Measurements from ENCODE around the gene C4A. TPM values are rescaled to one million over a fixed set of nuclear protein-coding genes. Genes with fewer than 3 reads are reported as not detected.

The C4A gene
- total RNA-seq, 2 experiments from 2014 or later = 3.3 to 5.7 TPM

- no peak overlapping the region for H3K4me3 Mint-ChIP-seq
- no peak for DNase-seq
- POLR2A ChIA-PET = no interaction called here
- peaks cover 29% of the 10 kb centered on the region for H3K4me1 Mint-ChIP-seq
- no peaks in the 10 kb centered on the region for H3K27me3 Mint-ChIP-seq
- CTCF ChIA-PET = no interaction called here
- H3K9me3 Mint-ChIP-seq = no peaks in the 10 kb centered on the region
- no peak overlapping the region for H3K27ac Mint-ChIP-seq
- peaks cover 74% of the 10 kb centered on the region for H3K36me3 Mint-ChIP-seq (ENCODE audit: low read depth)
These were observed 15.4 kb upstream of the C4A start for GRCh38 chr6:31966506-31966905.

GRCh38 chr6:31966997-31967925 is 14.6 kb upstream of the C4A start:
- H3K4me1 Mint-ChIP-seq = peaks cover 26% of the 10 kb centered on the region
- H3K4me3 Mint-ChIP-seq = no peak overlapping the region
- no peaks in the 10 kb centered on the region for H3K27me3 Mint-ChIP-seq
- ChIA-PET POLR2A (no interaction called here), CTCF (no interaction called here)
- no peaks in the 10 kb centered on the region for H3K9me3 Mint-ChIP-seq
- no peak for DNase-seq
- peaks cover 69% of the 10 kb centered on the region for H3K36me3 Mint-ChIP-seq (ENCODE audit: low read depth)
- no peak overlapping the region for H3K27ac Mint-ChIP-seq

DNA sequence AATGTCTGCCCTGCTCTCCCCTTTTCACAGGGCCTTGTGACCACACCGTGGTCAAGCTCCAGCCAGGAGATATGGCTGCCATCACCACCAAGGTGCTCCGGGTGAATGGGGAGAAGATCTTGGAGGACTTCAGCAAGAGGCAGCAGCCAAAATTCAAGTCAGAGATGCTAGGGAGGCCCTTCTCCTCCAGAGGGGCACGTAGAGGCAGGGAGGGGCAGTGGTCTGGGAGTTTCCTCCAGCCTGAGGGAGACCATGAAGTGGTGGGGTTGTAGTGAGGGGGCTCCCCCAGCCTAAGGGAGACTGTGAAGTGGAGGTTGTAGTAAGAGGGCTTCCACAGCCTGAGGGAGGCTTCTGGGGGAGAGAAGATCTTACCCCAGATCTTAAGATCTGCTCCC is 13.9 kb upstream of the C4A start:
- Mint-ChIP-seq H3K27me3 (no peaks in the 10 kb centered on the region), H3K4me1 (peaks cover 32% of the 10 kb centered on the region), H3K4me3 (no peak overlapping the region), H3K9me3 (no peaks in the 10 kb centered on the region), H3K36me3 (ENCODE audit: low read depth) (peaks cover 63% of the 10 kb centered on the region), H3K27ac (no peak overlapping the region)
- ChIA-PET CTCF (no interaction called here), POLR2A (interaction anchor here (8.3 kb wide), 1 partner anchor 8 kb away, joined by 162 read pairs; the partner anchor contains the start of genes NELFE and SKIC2)
- no peak for DNase-seq

- Mint-ChIP-seq H3K9me3 (no peaks in the 10 kb centered on the region), H3K4me3 (no peak overlapping the region), H3K4me1 (peaks cover 36% of the 10 kb centered on the region), H3K36me3 (ENCODE audit: low read depth) (peaks cover 63% of the 10 kb centered on the region), H3K27me3 (no peaks in the 10 kb centered on the region), H3K27ac (no peak overlapping the region)
- DNase-seq = no peak
- POLR2A ChIA-PET = interaction anchor here (8.3 kb wide), 1 partner anchor 8 kb away, joined by 162 read pairs; the partner anchor contains the start of genes NELFE and SKIC2
- CTCF ChIA-PET = no interaction called here
These were observed 13.5 kb upstream of the C4A start for GRCh38 chr6:31968326-31968725.

DNA sequence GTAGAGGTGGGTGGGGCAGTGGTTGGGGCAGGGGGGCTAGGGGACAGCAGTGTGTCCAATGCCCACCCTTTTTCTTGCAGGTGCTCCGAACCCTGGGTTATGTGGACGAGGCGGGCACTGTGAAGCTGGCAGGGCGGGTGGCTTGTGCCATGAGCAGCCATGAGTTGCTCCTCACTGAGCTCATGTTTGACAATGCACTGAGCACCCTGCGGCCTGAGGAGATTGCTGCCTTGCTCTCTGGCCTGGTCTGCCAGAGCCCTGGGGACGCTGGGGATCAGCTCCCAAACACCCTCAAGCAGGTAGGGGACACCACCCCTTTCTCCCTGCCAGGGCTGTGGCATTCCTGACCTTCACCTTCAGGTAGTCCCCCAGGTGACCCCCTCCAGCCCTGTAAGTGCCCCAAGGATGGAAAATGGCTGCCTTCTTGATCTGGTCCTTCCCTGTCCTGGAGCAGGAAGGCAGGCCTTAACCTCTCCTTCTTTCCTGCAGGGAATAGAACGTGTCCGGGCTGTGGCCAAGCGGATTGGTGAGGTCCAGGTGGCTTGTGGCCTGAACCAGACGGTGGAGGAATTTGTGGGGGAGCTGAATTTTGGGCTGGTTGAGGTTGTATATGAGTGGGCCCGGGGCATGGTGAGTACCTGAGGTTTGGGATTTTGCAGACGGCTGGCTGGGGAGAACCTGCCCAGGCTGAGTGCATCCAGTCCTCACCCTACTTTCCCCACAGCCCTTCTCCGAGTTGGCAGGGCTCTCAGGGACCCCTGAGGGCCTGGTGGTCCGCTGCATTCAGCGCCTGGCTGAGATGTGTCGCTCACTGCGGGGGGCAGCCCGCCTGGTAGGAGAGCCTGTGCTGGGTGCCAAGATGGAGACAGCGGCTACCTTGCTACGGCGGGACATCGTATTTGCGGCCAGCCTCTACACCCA is 12.8 kb upstream of the C4A start:
- DNase-seq = no peak
- ChIA-PET POLR2A (interaction anchor here (8.3 kb wide), 1 partner anchor 9 kb away, joined by 162 read pairs; the partner anchor contains the start of genes NELFE and SKIC2), CTCF (interaction anchor here (1.1 kb wide), 1 partner anchor 17 kb away, joined by 3 read pairs; no protein-coding TSS in a partner anchor)
- Mint-ChIP-seq H3K9me3 (no peaks in the 10 kb centered on the region), H3K36me3 (ENCODE audit: low read depth) (peaks cover 58% of the 10 kb centered on the region), H3K27ac (no peak overlapping the region), H3K27me3 (no peaks in the 10 kb centered on the region), H3K4me1 (peaks cover 43% of the 10 kb centered on the region), H3K4me3 (no peak overlapping the region)

DNA sequence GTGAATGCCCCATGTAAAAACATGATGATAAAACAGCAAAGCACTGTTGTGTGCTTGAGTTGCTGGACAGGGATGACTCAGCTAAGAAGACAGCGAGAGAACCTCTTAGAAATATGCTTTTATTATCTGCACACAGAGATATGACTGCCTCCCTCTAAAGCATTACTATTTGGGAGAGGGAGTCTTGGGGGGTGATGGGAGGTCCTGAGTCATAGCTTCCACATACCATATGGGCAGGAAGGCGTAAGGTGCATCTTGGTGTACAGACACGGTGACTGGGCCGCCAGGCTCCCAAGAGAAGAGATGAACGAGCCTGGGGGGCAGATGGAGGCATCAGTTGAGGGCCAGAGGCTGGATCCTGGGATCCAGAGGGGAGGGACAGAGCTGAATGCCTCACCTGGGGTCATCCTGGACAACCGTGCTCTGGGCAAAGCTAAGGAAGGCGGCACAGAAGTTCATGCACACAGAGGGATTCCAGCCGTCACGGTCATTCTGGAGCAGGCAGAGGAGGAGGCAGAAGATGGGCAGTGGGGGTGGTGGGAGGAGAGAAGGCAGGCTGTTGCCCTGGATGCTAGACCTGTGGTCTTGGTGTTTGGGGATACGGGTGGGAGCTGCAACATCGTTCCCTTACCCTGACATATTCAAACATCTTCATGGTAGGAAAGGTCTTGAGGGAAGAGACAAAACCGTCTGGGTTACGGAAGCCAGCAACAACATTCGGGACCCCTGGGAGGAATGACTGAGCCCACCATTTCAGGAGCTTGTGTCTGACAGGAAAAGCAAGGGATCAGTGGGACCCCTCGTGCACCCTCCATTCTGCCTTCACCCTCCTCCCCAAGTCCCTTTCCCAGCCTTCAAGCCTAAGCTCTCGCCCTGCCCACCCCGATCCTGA is 11.9 kb upstream of the C4A start:
- POLR2A ChIA-PET = interaction anchor here (1.3 to 8.3 kb wide), 3 partner anchors 10 to 72 kb away, joined by 3 to 162 read pairs (median 22); partner anchors contain the start of genes EHMT2, NELFE and SKIC2
- Mint-ChIP-seq H3K9me3 (no peaks in the 10 kb centered on the region), H3K4me3 (peak overlapping the region; percentile 44), H3K36me3 (ENCODE audit: low read depth) (peaks cover 51% of the 10 kb centered on the region), H3K27ac (peak overlapping the region; percentile 65), H3K27me3 (no peaks in the 10 kb centered on the region), H3K4me1 (peaks cover 45% of the 10 kb centered on the region)
- CTCF ChIA-PET = interaction anchor here (1.1 kb wide), 1 partner anchor 18 kb away, joined by 3 read pairs; no protein-coding TSS in a partner anchor
- no peak for DNase-seq

DNA sequence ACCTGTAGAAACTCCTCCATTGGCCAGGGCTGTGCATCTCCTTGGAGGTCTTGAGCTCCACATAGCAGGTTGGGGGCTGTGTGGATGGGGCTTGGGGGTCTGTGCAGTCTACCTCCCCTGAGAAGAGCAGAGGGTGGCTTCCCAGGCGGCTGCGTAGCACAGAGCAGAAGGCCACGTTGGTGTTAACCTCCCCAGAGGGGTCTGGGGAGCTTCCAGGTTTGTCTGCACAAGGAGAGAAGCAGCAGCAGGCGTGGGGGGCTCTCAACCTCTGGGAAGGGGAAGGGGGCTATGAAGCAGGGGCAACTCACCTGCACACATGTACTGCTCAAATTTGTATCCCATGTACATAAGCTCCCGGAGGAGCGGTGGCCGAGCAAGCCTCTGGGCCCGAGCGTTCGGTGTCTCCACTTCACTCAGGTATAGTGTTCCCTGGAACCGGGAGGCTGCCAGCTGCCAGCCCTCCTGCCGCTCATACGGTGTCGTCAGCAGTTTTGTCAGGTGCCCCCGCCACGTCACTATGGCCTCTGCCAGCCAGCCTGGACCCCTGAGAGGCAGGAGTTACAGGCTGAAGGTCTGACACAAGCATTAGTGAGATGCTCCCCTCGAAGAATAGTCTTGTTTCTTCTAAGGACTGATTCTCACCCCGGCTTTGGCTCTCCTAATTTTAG is 11.1 kb upstream of the C4A start:
- Mint-ChIP-seq H3K27ac (peak overlapping the region; percentile 99), H3K4me1 (peaks cover 45% of the 10 kb centered on the region), H3K9me3 (no peaks in the 10 kb centered on the region), H3K36me3 (ENCODE audit: low read depth) (peaks cover 46% of the 10 kb centered on the region), H3K4me3 (peak overlapping the region; percentile 97), H3K27me3 (no peaks in the 10 kb centered on the region)
- CTCF ChIA-PET = interaction anchor here (1.2 to 3.0 kb wide), 4 partner anchors 10 to 107 kb away, joined by 3 to 13 read pairs (median 10); partner anchors contain the start of genes NELFE, NEU1 and SKIC2
- POLR2A ChIA-PET = interaction anchor here (1.2 to 8.3 kb wide), 8 partner anchors 11 to 235 kb away, joined by 3 to 162 read pairs (median 6); partner anchors contain the start of genes ATF6B, CLIC1, EHMT2 and NELFE
- DNase-seq = no peak

DNA sequence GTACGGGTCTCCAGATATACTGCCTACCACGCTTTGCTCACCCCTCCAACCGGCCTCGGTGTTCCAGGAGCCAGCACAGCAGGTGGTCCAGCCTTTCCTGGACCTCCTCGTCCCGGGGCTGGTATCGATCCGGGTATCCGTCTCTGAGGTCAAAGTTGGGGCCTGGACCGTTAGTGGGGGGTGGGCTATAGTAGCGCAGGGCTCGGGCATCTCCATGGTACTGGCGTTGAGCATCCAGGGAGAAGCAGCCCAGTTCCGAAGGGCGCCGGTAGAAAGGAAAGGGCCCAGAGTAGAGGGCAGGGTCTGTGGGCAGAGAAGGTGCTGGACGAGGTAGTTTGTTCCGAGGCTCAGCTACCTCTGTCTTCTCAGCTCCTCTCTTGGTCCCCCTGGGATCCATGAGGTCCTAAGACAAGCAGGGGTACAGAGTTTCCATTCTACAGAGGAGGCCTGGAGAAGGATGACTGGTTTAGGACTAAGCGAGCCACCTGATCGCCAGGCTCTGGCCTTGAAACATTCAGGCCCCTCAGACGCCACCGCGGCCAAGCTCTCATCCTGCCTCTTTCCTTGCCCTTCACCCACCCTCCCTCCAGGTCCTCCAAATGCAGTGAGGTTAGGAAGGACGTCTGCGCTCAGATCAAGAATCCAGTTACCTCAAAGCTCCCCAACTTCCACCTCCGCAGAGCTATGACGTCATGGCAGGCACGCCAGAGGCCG is 10.4 kb upstream of the C4A start:
- no peaks in the 10 kb centered on the region for H3K9me3 Mint-ChIP-seq
- H3K4me3 Mint-ChIP-seq = peak overlapping the region; percentile 97
- DNase-seq = no peak
- H3K36me3 Mint-ChIP-seq (ENCODE audit: low read depth) = peaks cover 39% of the 10 kb centered on the region
- no peaks in the 10 kb centered on the region for H3K27me3 Mint-ChIP-seq
- CTCF ChIA-PET = interaction anchor here (0.6 to 3.0 kb wide), 8 partner anchors 11 to 1238 kb away, joined by 3 to 13 read pairs (median 4); partner anchors contain the start of genes NELFE, NEU1 and SKIC2
- peaks cover 45% of the 10 kb centered on the region for H3K4me1 Mint-ChIP-seq
- POLR2A ChIA-PET = interaction anchor here (0.7 to 8.3 kb wide), 23 partner anchors 12 to 1000 kb away, joined by 3 to 162 read pairs (median 4); partner anchors contain the start of genes ATF6B, CFB, CLIC1 and CSNK2B
- peak overlapping the region; percentile 99 for H3K27ac Mint-ChIP-seq

GRCh38 chr6:31971993-31972708 is 9.7 kb upstream of the C4A start, which contains the start of gene DXO:
Gene DXO (minus strand): TSS chr6:31972138. CDS start chr6:31971675, 463 bp downstream.
- POLR2A ChIA-PET = interaction anchor here (0.7 to 8.3 kb wide), 24 partner anchors 12 to 1000 kb away, joined by 3 to 162 read pairs (median 4); partner anchors contain the start of genes ATF6B, CFB, CLIC1 and CSNK2B
- H3K36me3 Mint-ChIP-seq (ENCODE audit: low read depth) = peaks cover 33% of the 10 kb centered on the region

GRCh38 chr6:31972709-31973350 is 9.0 kb upstream of the C4A start:
- H3K27ac Mint-ChIP-seq = peak overlapping the region; percentile 99
- H3K4me3 Mint-ChIP-seq = peak overlapping the region; percentile 97
- no peaks in the 10 kb centered on the region for H3K27me3 Mint-ChIP-seq
- H3K36me3 Mint-ChIP-seq (ENCODE audit: low read depth) = peaks cover 26% of the 10 kb centered on the region
- H3K9me3 Mint-ChIP-seq = no peaks in the 10 kb centered on the region
- ChIA-PET POLR2A (interaction anchor here (1.0 to 8.3 kb wide), 14 partner anchors 13 to 998 kb away, joined by 3 to 162 read pairs (median 4); partner anchors contain the start of genes CFB, CSNK2B, DDX39B and EHMT2), CTCF (interaction anchor here (1.2 to 3.0 kb wide), 4 partner anchors 14 to 109 kb away, joined by 3 to 13 read pairs (median 10); partner anchors contain the start of genes NELFE, NEU1 and SKIC2)
- peaks cover 45% of the 10 kb centered on the region for H3K4me1 Mint-ChIP-seq
- DNase-seq = no peak

More at GRCh38 chr6:31971993-31972708, 9.7 kb upstream of the C4A start, which contains the start of gene DXO:
- H3K9me3 Mint-ChIP-seq = no peaks in the 10 kb centered on the region
- H3K4me1 Mint-ChIP-seq = peaks cover 45% of the 10 kb centered on the region
- H3K4me3 Mint-ChIP-seq = peak within 1 kb of the TSS; percentile 97
- CTCF ChIA-PET = interaction anchor here (0.6 to 3.0 kb wide), 8 partner anchors 12 to 1238 kb away, joined by 3 to 13 read pairs (median 4); partner anchors contain the start of genes NELFE, NEU1 and SKIC2
- H3K27ac Mint-ChIP-seq = peak within 1 kb of the TSS; percentile 99
- H3K27me3 Mint-ChIP-seq = no peaks in the 10 kb centered on the region
- DNase-seq = peak; percentile 98

Data from activated CD4-positive, alpha-beta memory T cell treated with anti-CD3 and anti-CD28 coated beads, Interleukin-2, amount 10 ng/mL, durations not matched to agents 7 days and 5 days (primary cell).